RCC 7860 (cell line): ENCODE data around the gene KLK8.

Experiments
- DNase-seq: peaks from one replicate; pipeline ENCODE4 v3.0.0-alpha.2; 2015; ENCODE audit warnings: low spot score
- FAIRE-seq: peaks from 2 replicates; lab custom pipeline; 2012; peaks lifted over from hg19 to GRCh38; lab: Jason Lieb, UNC

The KLK8 gene

GRCh38 chr19:50957587-50957986 lies 43.8 kb downstream of the KLK8 start:
- no peak for FAIRE-seq

GRCh38 chr19:50952910-50953309 lies 48.5 kb downstream of the KLK8 start, which contains the start of gene KLK5:
KLK5 (minus strand) TSS chr19:50953038; CDS start chr19:50952657, 381 bp downstream.
- DNase-seq (no peak), FAIRE-seq (no peak)

More at GRCh38 chr19:50957587-50957986, 43.8 kb downstream of the KLK8 start:
- DNase-seq = no peak

GRCh38 chr19:50949861-50950260 lies 51.5 kb downstream of the KLK8 start:
- FAIRE-seq = no peak
- DNase-seq = no peak

GRCh38 chr19:50947123-50947522 lies 54.3 kb downstream of the KLK8 start:
- no peak for FAIRE-seq
- DNase-seq = no peak
